SU-DHL-6 (cell line): Measurements from ENCODE around the gene PDHX.

ENCODE experiments used
- CTCF ChIP-seq: fragments of 200-600 bp; sonication (generic); IDR thresholded peaks from one replicate; pipeline ENCODE4 v1.5.1; 2017; ENCODE audit warnings: antibody characterized with exemption, mild to moderate bottlenecking, low read length, moderate library complexity; ENCODE audit not compliant: insufficient read depth, poor library complexity, severe bottlenecking
- EZH2phosphoT487 ChIP-seq: fragments of 200-600 bp; sonication (generic), shearing (Covaris generic); conservative IDR thresholded peaks from 2 replicates; pipeline ENCODE4 v1.6.1; 2018; ENCODE audit warnings: mild to moderate bottlenecking, antibody characterized with exemption, low read length, moderate library complexity, mixed read lengths

DNA sequence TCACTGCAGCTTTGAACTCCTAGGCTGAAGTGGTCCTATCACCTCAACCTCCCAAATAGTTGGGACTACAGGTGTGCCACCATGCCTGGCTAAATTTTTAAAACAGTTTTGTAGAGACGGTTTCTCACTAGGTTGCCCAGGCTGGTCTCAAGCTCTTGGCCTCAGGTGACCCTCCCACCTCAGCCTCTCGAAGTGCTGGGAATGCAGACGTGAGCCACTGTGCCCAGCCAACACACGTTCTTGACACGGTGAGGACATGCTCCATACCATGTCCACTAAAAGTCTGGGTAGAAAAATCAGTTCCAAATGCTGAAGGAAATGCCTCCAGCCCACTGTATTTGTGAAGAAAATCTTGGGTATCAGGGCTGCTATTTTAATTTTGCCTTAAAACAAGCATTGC, 46.9 kb downstream of the PDHX start:
- TF ChIP-seq CTCF: no peak
- TF ChIP-seq EZH2phosphoT487: no peak
